HEK293 (cell line): ENCODE data around the gene ZNF429.

ENCODE experiments used
- CTCF ChIA-PET: fragments of 350-600 bp; formaldehyde crosslinking; extraction: SDS; loops from one replicate; lab custom pipeline; 2021; ENCODE audit warnings: antibody characterized with exemption; lab: Yijun Ruan, JAX
- POLR2A ChIA-PET: fragments of 300-600 bp; formaldehyde crosslinking; extraction: SDS; loops from one replicate; lab custom pipeline; 2020; ENCODE audit warnings: antibody characterized with exemption, inconsistent platforms; lab: Yijun Ruan, JAX
- H3K27ac ChIP-seq: fragments of 200-500 bp; sonication (Bioruptor generic); 2 replicates; pipeline ENCODE4 v1.5.1; 2014; ENCODE audit warnings: low read depth, low read length, control low read depth, inconsistent platforms; ENCODE audit errors: extremely low read depth
- H3K36me3 ChIP-seq, 2 experiments: fragments of 200-500 bp in 1 of 2; sonication (Bioruptor generic) in 1 of 2; 1 replicate in 1 of 2; 2 replicates in 1 of 2; pipeline ENCODE4 v1.5.1; 2014 to 2017; ENCODE audit warnings: inconsistent platforms in 2 of 2, low read length in 2 of 2; ENCODE audit not compliant: control insufficient read depth in 2 of 2, insufficient read depth in 1 of 2
- H3K4me1 ChIP-seq: fragments of 200-500 bp; sonication (Bioruptor generic); 2 replicates; pipeline ENCODE4 v1.5.1; 2014; ENCODE audit warnings: mild to moderate bottlenecking, low read length, inconsistent platforms; ENCODE audit not compliant: control insufficient read depth, insufficient read depth
- H3K4me3 ChIP-seq: 2 replicates; pipeline ENCODE4 v1.5.1; 2011; ENCODE audit warnings: low read depth, mild to moderate bottlenecking, control low read depth, low read length, moderate library complexity
- H3K9me3 ChIP-seq: fragments of 200-500 bp; sonication (Bioruptor generic); 2 replicates; pipeline ENCODE4 v1.5.1; 2014; ENCODE audit warnings: low read depth, low read length, inconsistent platforms; ENCODE audit not compliant: control insufficient read depth, insufficient read depth
- KLF10 ChIP-seq: fragments of 450-650 bp; IDR thresholded peaks from 2 replicates; pipeline ENCODE4 v1.5.1; 2018; ENCODE audit warnings: missing biosample characterization, mild to moderate bottlenecking, missing genetic modification characterization
- MZF1 ChIP-seq: fragments of 450-650 bp; formaldehyde crosslinking; IDR thresholded peaks from 2 replicates; pipeline ENCODE4 v1.5.1; 2017; ENCODE audit warnings: missing biosample characterization, missing genetic modification characterization, borderline replicate concordance
- SCRT1 ChIP-seq: fragments of 450-650 bp; formaldehyde crosslinking; IDR thresholded peaks from 2 replicates; pipeline ENCODE4 v1.5.1; 2016; ENCODE audit warnings: missing biosample characterization, missing genetic modification characterization, borderline replicate concordance
- YY1 ChIP-seq: fragments of 450-650 bp; formaldehyde crosslinking; IDR thresholded peaks from 2 replicates; pipeline ENCODE4 v1.5.1; 2018; ENCODE audit warnings: missing biosample characterization, missing genetic modification characterization
- ZBTB21 ChIP-seq: fragments of 450-650 bp; formaldehyde crosslinking; IDR thresholded peaks from 2 replicates; pipeline ENCODE4 v1.5.1; 2017; ENCODE audit warnings: missing biosample characterization, missing genetic modification characterization
- ZBTB44 ChIP-seq: fragments of 450-650 bp; IDR thresholded peaks from 2 replicates; pipeline ENCODE4 v1.5.1; 2018; ENCODE audit warnings: missing biosample characterization, mild to moderate bottlenecking, missing genetic modification characterization
- ZNF146 ChIP-seq: fragments of 450-650 bp; formaldehyde crosslinking; IDR thresholded peaks from 2 replicates; pipeline ENCODE4 v1.5.1; 2016; ENCODE audit warnings: missing biosample characterization, missing genetic modification characterization
- ZNF223 ChIP-seq: fragments of 450-650 bp; formaldehyde crosslinking; IDR thresholded peaks from 2 replicates; pipeline ENCODE4 v1.5.1; 2016; ENCODE audit warnings: missing biosample characterization, missing genetic modification characterization
- ZNF266 ChIP-seq: fragments of 450-650 bp; formaldehyde crosslinking; IDR thresholded peaks from 2 replicates; pipeline ENCODE4 v1.5.1; 2016; ENCODE audit warnings: missing biosample characterization, missing genetic modification characterization, low read depth
- ZNF350 ChIP-seq: fragments of 450-650 bp; formaldehyde crosslinking; IDR thresholded peaks from 2 replicates; pipeline ENCODE4 v1.5.0; 2017; ENCODE audit warnings: missing biosample characterization, mild to moderate bottlenecking, missing genetic modification characterization
- ZNF37A ChIP-seq: fragments of 450-650 bp; IDR thresholded peaks from 2 replicates; pipeline ENCODE4 v1.5.1; 2018; ENCODE audit warnings: missing biosample characterization, missing genetic modification characterization
- ZNF521 ChIP-seq: fragments of 450-650 bp; formaldehyde crosslinking; IDR thresholded peaks from 2 replicates; pipeline ENCODE4 v1.5.1; 2017; ENCODE audit warnings: missing biosample characterization, mild to moderate bottlenecking, missing genetic modification characterization
- ZNF555 ChIP-seq: fragments of 450-650 bp; formaldehyde crosslinking; conservative IDR thresholded peaks from 2 replicates; pipeline ENCODE4 v1.5.1; 2017; ENCODE audit warnings: missing biosample characterization, mild to moderate bottlenecking, missing genetic modification characterization, inconsistent platforms
- ZNF560 ChIP-seq: fragments of 450-650 bp; formaldehyde crosslinking; IDR thresholded peaks from 2 replicates; pipeline ENCODE4 v1.5.1; 2017; ENCODE audit warnings: missing biosample characterization, missing genetic modification characterization, borderline replicate concordance
- ZNF585B ChIP-seq: fragments of 450-650 bp; formaldehyde crosslinking; IDR thresholded peaks from 2 replicates; pipeline ENCODE4 v1.5.1; 2016; ENCODE audit warnings: missing biosample characterization, missing genetic modification characterization
- ZNF596 ChIP-seq: fragments of 450-650 bp; IDR thresholded peaks from 2 replicates; pipeline ENCODE4 v1.5.0; 2018; ENCODE audit warnings: missing biosample characterization, mild to moderate bottlenecking, missing genetic modification characterization, moderate library complexity
- ZNF600 ChIP-seq: fragments of 450-650 bp; formaldehyde crosslinking; IDR thresholded peaks from 2 replicates; pipeline ENCODE4 v1.5.1; 2016; ENCODE audit warnings: missing biosample characterization, missing genetic modification characterization
- ZNF664 ChIP-seq: fragments of 450-650 bp; formaldehyde crosslinking; IDR thresholded peaks from 2 replicates; pipeline ENCODE4 v1.5.1; 2016; ENCODE audit warnings: missing biosample characterization, missing genetic modification characterization
- ZNF76 ChIP-seq: fragments of 450-650 bp; formaldehyde crosslinking; IDR thresholded peaks from 2 replicates; pipeline ENCODE4; 2016; ENCODE audit warnings: low read depth, missing biosample characterization, missing genetic modification characterization, borderline replicate concordance
- ZXDB ChIP-seq: fragments of 450-650 bp; formaldehyde crosslinking; IDR thresholded peaks from 2 replicates; pipeline ENCODE4 v1.5.1; 2016; ENCODE audit warnings: missing biosample characterization, missing genetic modification characterization
- TF ChIP-seq, protein P1 (sequence below): fragments of 450-650 bp; formaldehyde crosslinking; IDR thresholded peaks from 2 replicates; pipeline ENCODE4 v1.5.1; 2016; ENCODE audit warnings: missing biosample characterization, missing genetic modification characterization
- TF ChIP-seq, protein P2 (sequence below): fragments of 450-650 bp; formaldehyde crosslinking; IDR thresholded peaks from 2 replicates; pipeline ENCODE4 v1.5.1; 2016; ENCODE audit warnings: missing biosample characterization, missing genetic modification characterization
- TF ChIP-seq, protein P3 (sequence below): fragments of 450-650 bp; formaldehyde crosslinking; IDR thresholded peaks from 2 replicates; pipeline ENCODE4 v1.5.1; 2016; ENCODE audit warnings: missing biosample characterization, missing genetic modification characterization
- TF ChIP-seq, protein P4 (sequence below): fragments of 450-650 bp; formaldehyde crosslinking; IDR thresholded peaks from 2 replicates; pipeline ENCODE4 v1.5.1; 2016; ENCODE audit warnings: missing biosample characterization, missing genetic modification characterization

The ZNF429 gene

GRCh38 chr19:21587117-21587461, 81.7 kb downstream of the ZNF429 start:
- Histone ChIP-seq H3K36me3 (no peaks in the 10 kb centered on the region), H3K4me3 (no peak overlapping the region), H3K27ac (no peak overlapping the region), H3K9me3 (no peaks in the 10 kb centered on the region), H3K4me1 (no peaks in the 10 kb centered on the region)
- ChIA-PET CTCF (no interaction called here), POLR2A (no interaction called here)
- TF ChIP-seq ZNF560 (tag by site-specific recombination) = no peak
- TF ChIP-seq, protein P1, sequence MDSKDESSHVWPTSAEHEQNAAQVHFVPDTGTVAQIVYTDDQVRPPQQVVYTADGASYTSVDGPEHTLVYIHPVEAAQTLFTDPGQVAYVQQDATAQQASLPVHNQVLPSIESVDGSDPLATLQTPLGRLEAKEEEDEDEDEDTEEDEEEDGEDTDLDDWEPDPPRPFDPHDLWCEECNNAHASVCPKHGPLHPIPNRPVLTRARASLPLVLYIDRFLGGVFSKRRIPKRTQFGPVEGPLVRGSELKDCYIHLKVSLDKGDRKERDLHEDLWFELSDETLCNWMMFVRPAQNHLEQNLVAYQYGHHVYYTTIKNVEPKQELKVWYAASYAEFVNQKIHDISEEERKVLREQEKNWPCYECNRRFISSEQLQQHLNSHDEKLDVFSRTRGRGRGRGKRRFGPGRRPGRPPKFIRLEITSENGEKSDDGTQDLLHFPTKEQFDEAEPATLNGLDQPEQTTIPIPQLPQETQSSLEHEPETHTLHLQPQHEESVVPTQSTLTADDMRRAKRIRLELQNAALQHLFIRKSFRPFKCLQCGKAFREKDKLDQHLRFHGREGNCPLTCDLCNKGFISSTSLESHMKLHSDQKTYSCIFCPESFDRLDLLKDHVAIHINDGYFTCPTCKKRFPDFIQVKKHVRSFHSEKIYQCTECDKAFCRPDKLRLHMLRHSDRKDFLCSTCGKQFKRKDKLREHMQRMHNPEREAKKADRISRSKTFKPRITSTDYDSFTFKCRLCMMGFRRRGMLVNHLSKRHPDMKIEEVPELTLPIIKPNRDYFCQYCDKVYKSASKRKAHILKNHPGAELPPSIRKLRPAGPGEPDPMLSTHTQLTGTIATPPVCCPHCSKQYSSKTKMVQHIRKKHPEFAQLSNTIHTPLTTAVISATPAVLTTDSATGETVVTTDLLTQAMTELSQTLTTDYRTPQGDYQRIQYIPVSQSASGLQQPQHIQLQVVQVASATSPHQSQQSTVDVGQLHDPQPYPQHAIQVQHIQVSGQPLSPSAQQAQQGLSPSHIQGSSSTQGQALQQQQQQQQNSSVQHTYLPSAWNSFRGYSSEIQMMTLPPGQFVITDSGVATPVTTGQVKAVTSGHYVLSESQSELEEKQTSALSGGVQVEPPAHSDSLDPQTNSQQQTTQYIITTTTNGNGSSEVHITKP (tag by site-specific recombination) = no peak
- no peak for TF ChIP-seq ZNF350 (tag by site-specific recombination)
- no peak for TF ChIP-seq YY1
- TF ChIP-seq, protein P2, sequence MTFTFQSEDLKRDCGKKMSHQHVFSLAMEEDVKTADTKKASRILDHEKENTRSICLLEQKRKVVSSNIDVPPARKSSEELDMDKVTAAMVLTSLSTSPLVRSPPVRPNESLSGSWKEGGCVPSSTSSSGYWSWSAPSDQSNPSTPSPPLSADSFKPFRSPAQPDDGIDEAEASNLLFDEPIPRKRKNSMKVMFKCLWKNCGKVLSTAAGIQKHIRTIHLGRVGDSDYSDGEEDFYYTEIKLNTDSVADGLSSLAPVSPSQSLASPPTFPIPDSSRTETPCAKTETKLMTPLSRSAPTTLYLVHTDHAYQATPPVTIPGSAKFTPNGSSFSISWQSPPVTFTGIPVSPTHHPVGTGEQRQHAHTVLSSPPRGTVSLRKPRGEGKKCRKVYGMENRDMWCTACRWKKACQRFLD (tag by site-specific recombination) = no peak
- no peak for TF ChIP-seq ZNF585B (tag by site-specific recombination)
- no peak for TF ChIP-seq ZNF146 (tag by site-specific recombination)
- TF ChIP-seq, protein P3, sequence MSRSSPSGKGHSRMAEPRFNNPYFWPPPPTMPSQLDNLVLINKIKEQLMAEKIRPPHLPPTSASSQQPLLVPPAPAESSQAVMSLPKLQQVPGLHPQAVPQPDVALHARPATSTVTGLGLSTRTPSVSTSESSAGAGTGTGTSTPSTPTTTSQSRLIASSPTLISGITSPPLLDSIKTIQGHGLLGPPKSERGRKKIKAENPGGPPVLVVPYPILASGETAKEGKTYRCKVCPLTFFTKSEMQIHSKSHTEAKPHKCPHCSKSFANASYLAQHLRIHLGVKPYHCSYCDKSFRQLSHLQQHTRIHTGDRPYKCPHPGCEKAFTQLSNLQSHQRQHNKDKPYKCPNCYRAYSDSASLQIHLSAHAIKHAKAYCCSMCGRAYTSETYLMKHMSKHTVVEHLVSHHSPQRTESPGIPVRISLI (tag by site-specific recombination) = no peak
- TF ChIP-seq ZBTB21 (tag by site-specific recombination) = no peak
- no peak for TF ChIP-seq ZNF37A (tag by site-specific recombination)
- no peak for TF ChIP-seq ZNF266 (tag by site-specific recombination)
- no peak for TF ChIP-seq ZNF664

GRCh38 chr19:21587549-21587948, 82.1 kb downstream of the ZNF429 start:
- no peak overlapping the region for H3K4me3 ChIP-seq
- H3K36me3 ChIP-seq = no peaks in the 10 kb centered on the region
- H3K27ac ChIP-seq = no peak overlapping the region
- TF ChIP-seq SCRT1 = no peak
- no peak for TF ChIP-seq ZNF555 (tag by site-specific recombination)
- TF ChIP-seq ZNF596 (tag by site-specific recombination) = no peak
- TF ChIP-seq ZNF600 = no peak
- H3K9me3 ChIP-seq = no peaks in the 10 kb centered on the region
- ChIA-PET CTCF (no interaction called here), POLR2A (no interaction called here)
- no peaks in the 10 kb centered on the region for H3K4me1 ChIP-seq

DNA sequence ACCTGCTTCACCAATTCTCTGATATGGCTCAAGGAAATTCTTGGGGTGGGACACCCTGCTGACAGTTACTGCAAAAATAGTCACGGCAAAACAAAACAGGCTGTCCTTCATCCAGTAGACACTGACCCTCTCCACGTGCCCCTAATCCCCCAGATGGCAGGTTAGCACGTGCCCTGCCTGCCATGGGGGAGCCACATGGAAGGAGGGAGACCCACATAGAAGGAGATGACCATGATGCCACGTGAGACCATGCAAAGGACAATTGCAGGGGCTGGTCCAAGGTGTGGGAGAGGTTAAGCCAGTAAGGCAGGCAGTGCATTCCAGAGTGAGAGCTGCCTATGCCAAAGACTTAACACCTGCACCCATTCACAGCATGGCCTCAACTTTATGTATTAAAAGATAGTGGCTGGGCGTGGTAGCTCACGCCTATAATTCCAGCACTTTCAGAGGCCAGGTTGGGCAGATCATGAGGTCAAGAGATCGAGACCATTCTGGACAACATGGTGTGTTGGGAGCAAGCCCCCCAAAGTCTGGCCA, 82.7 kb downstream of the ZNF429 start:
- no peaks in the 10 kb centered on the region for H3K36me3 ChIP-seq
- H3K9me3 ChIP-seq = no peaks in the 10 kb centered on the region
- no peak overlapping the region for H3K27ac ChIP-seq
- H3K4me1 ChIP-seq = no peaks in the 10 kb centered on the region
- ChIA-PET POLR2A (no interaction called here), CTCF (no interaction called here)
- H3K4me3 ChIP-seq = no peak overlapping the region
- TF ChIP-seq ZBTB44 = no peak
- TF ChIP-seq ZNF521 (tag by site-specific recombination) = no peak
- no peak for TF ChIP-seq ZNF223 (tag by site-specific recombination)
- TF ChIP-seq ZNF76 (tag by site-specific recombination) = no peak
- TF ChIP-seq KLF10 (tag by site-specific recombination) = no peak
- TF ChIP-seq, protein P4, sequence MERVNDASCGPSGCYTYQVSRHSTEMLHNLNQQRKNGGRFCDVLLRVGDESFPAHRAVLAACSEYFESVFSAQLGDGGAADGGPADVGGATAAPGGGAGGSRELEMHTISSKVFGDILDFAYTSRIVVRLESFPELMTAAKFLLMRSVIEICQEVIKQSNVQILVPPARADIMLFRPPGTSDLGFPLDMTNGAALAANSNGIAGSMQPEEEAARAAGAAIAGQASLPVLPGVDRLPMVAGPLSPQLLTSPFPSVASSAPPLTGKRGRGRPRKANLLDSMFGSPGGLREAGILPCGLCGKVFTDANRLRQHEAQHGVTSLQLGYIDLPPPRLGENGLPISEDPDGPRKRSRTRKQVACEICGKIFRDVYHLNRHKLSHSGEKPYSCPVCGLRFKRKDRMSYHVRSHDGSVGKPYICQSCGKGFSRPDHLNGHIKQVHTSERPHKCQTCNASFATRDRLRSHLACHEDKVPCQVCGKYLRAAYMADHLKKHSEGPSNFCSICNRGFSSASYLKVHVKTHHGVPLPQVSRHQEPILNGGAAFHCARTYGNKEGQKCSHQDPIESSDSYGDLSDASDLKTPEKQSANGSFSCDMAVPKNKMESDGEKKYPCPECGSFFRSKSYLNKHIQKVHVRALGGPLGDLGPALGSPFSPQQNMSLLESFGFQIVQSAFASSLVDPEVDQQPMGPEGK (tag by site-specific recombination) = no peak
- no peak for TF ChIP-seq ZXDB (tag by site-specific recombination)
- no peak for TF ChIP-seq MZF1 (tag by site-specific recombination)
